ENCODE data around the gene TMEM86B. TPM values are rescaled to one million over a fixed set of nuclear protein-coding genes. Genes with fewer than 3 reads are reported as not detected.

Gene TMEM86B
- total and polyA plus RNA-seq, 3 donors from 2014 or later = 12.8 to 13.9 (median 13.4) TPM

- no peak overlapping the region for H3K4me3 ChIP-seq
- H3K27ac ChIP-seq = no peak overlapping the region
- H3K9me3 ChIP-seq = no peaks in the 10 kb centered on the region
- no peak for TF ChIP-seq POLR2A (IDR thresholded peaks at IDR 0.05)
- TF ChIP-seq CTCF (IDR thresholded peaks at IDR 0.05) = no peak
- 46 to 60% methylated on average over 5 of the region's 6 CpGs for WGBS, 2 donors
- peaks cover 26% of the 10 kb centered on the region for H3K4me1 ChIP-seq
- H3K27me3 ChIP-seq = no peaks in the 10 kb centered on the region
- DNase-seq = no peak
- intact Hi-C loops (cut with DNase I; ENCODE audit: low total_unique reads) = no loop called here
- no peaks in the 10 kb centered on the region for H3K36me3 ChIP-seq (ENCODE audit: low read depth, missing control alignments)
Measured at GRCh38 chr19:55254625-55254977, 26.0 kb upstream of the TMEM86B start.

GRCh38 chr19:55253842-55254624 lies 25.5 kb upstream of the TMEM86B start:
- no peak for TF ChIP-seq CTCF (IDR thresholded peaks at IDR 0.05)
- TF ChIP-seq POLR2A (IDR thresholded peaks at IDR 0.05) = no peak
- H3K27ac ChIP-seq = no peak overlapping the region
- WGBS, 2 donors = 65 to 69% methylated on average over 20 to 23 of the region's 23 CpGs
- DNase-seq = no peak
- H3K36me3 ChIP-seq (ENCODE audit: low read depth, missing control alignments) = no peaks in the 10 kb centered on the region
- peaks cover 25% of the 10 kb centered on the region for H3K4me1 ChIP-seq
- H3K4me3 ChIP-seq = no peak overlapping the region
- intact Hi-C loops (cut with DNase I; ENCODE audit: low total_unique reads) = no loop called here
- no peaks in the 10 kb centered on the region for H3K27me3 ChIP-seq
- no peaks in the 10 kb centered on the region for H3K9me3 ChIP-seq

GRCh38 chr19:55252760-55253663 lies 24.4 kb upstream of the TMEM86B start:
- WGBS, 2 donors = 81 to 84% methylated on average over 17 to 21 of the region's 21 CpGs
- no peaks in the 10 kb centered on the region for H3K27me3 ChIP-seq
- no peak for DNase-seq
- no peaks in the 10 kb centered on the region for H3K36me3 ChIP-seq (ENCODE audit: low read depth, missing control alignments)
- TF ChIP-seq POLR2A (IDR thresholded peaks at IDR 0.05) = no peak
- no peak for TF ChIP-seq CTCF (IDR thresholded peaks at IDR 0.05)
- no peak overlapping the region for H3K4me3 ChIP-seq
- H3K27ac ChIP-seq = no peak overlapping the region
- intact Hi-C loops (cut with DNase I; ENCODE audit: low total_unique reads) = no loop called here
- no peaks in the 10 kb centered on the region for H3K9me3 ChIP-seq
- peaks cover 30% of the 10 kb centered on the region for H3K4me1 ChIP-seq

- peaks cover 30% of the 10 kb centered on the region for H3K4me1 ChIP-seq
- TF ChIP-seq CTCF (IDR thresholded peaks at IDR 0.05) = no peak
- no peak for TF ChIP-seq POLR2A (IDR thresholded peaks at IDR 0.05)
- H3K4me3 ChIP-seq = no peak overlapping the region
- 71 to 85% methylated on average over 19 of the region's 19 CpGs for WGBS, 2 donors
- no peaks in the 10 kb centered on the region for H3K27me3 ChIP-seq
- DNase-seq = no peak
- intact Hi-C loops (cut with DNase I; ENCODE audit: low total_unique reads) = no loop called here
- H3K27ac ChIP-seq = no peak overlapping the region
- no peaks in the 10 kb centered on the region for H3K9me3 ChIP-seq
- no peaks in the 10 kb centered on the region for H3K36me3 ChIP-seq (ENCODE audit: low read depth, missing control alignments)
Measured at GRCh38 chr19:55251341-55252081, 22.9 kb upstream of the TMEM86B start.

Data from testis (tissue), 3 donors.